ENCODE results near the gene POLR2E. TPM values are rescaled to one million over a fixed set of nuclear protein-coding genes. Genes with fewer than 3 reads are reported as not detected.

POLR2E gene
- total and polyA plus RNA-seq, 2 donors (not counting 1 experiment from before 2014, with no cell fraction given) = 103 to 121 TPM

DNA sequence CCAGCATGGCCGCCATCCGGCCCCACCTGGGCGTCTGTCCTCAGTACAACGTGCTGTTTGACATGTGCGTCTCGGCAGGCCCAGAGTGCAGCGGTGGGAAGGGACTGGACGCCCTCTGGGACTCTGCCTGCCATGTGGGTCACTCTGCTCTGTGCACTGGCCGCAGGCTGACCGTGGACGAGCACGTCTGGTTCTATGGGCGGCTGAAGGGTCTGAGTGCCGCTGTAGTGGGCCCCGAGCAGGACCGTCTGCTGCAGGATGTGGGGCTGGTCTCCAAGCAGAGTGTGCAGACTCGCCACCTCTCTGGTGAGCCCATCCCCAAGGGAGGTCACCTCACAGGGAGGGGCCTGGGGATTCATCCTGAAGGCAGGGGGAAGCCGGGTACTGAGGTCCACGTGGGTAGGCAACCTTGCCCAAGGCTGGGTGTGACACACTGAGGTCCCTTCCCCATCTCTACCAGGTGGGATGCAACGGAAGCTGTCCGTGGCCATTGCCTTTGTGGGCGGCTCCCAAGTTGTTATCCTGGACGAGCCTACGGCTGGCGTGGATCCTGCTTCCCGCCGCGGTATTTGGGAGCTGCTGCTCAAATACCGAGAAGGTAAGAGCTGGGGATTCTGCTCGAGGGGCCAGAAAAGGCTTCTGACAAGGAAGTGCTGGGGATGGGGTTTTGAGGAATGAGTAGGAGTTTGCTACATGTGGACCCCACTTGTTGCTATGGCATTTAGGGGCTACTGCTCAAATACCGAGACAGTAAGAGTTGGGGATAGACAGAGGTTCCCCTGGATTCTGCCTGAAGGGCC lies 44.0 kb downstream of the POLR2E start:
- H3K36me3 ChIP-seq (replicated peaks in 1 of 2; ENCODE audit: control extremely low read depth in 1 of 2, control insufficient read depth in 1 of 2, extremely low read depth in 1 of 2, insufficient read depth in 2 of 2, low read length in 1 of 2) = peaks cover 0 to 66% of the 10 kb centered on the region in 2 experiments
- ATAC-seq (ENCODE audit: low read depth) (no peak), DNase-seq (no peak)
- H3K4me3 ChIP-seq (ENCODE audit: control extremely low read depth in 1 of 5, extremely low read depth in 1 of 5, insufficient read depth in 1 of 5, low read depth in 2 of 5, low read length in 4 of 5) = no peak overlapping the region
- no peak overlapping the region for H3K4me2 ChIP-seq (replicated peaks; ENCODE audit: low read depth, low read length, poor library complexity, severe bottlenecking)
- H2AFZ ChIP-seq (ENCODE audit: insufficient read depth, low read depth, low read length, poor library complexity, severe bottlenecking) = no peak overlapping the region
- ChIA-PET CTCF (no interaction called here), POLR2A (no interaction called here)
- no peak overlapping the region for H3K27ac ChIP-seq (ENCODE audit: low read length in 2 of 2)
- Mint-ChIP-seq H3K4me1 (peaks cover 7% of the 10 kb centered on the region), H3K9me3 (ENCODE audit: insufficient read depth) (no peaks in the 10 kb centered on the region), H3K4me3 (no peak overlapping the region), H3K27ac (no peak overlapping the region), H3K27me3 (no peaks in the 10 kb centered on the region)
- TF ChIP-seq CTCF (IDR thresholded peaks at IDR 0.05) (no peak), EZH2 (IDR thresholded peaks at IDR 0.05; ENCODE audit: borderline replicate concordance, insufficient read depth, low read depth, low read length, poor library complexity, severe bottlenecking) (no peak)
- H4K20me1 ChIP-seq (ENCODE audit: control insufficient read depth, insufficient read depth, low read length, poor library complexity, severe bottlenecking) = peaks cover 15% of the 10 kb centered on the region
- H3K9ac ChIP-seq (ENCODE audit: low read length) = no peak overlapping the region
- H3K79me2 ChIP-seq (ENCODE audit: control insufficient read depth, insufficient read depth, low read length) = peaks cover 13% of the 10 kb centered on the region
- no peaks in the 10 kb centered on the region for H3K27me3 ChIP-seq (replicated peaks in 1 of 4; ENCODE audit: control extremely low read depth in 1 of 4, control insufficient read depth in 3 of 4, insufficient read depth in 4 of 4, low read length in 3 of 4)
- WGBS (ENCODE audit: insufficient coverage) = 97% methylated on average over 29 of the region's 31 CpGs
- H3K4me1 ChIP-seq (ENCODE audit: control insufficient read depth in 2 of 2, insufficient read depth in 2 of 2, low read length in 2 of 2) = peaks cover 0 to 8% of the 10 kb centered on the region in 2 donors
- peaks cover 0 to 27% (median 3%) of the 10 kb centered on the region in 3 donors for H3K9me3 ChIP-seq (ENCODE audit: control extremely low read depth in 1 of 3, control insufficient read depth in 2 of 3, insufficient read depth in 1 of 3, low read length in 2 of 3)
- intact Hi-C loops (cut with micrococcal nuclease) = no loop called here

- H3K36me3 ChIP-seq (replicated peaks in 1 of 2; ENCODE audit: control extremely low read depth in 1 of 2, control insufficient read depth in 1 of 2, extremely low read depth in 1 of 2, insufficient read depth in 2 of 2, low read length in 1 of 2) = peaks cover 0 to 64% of the 10 kb centered on the region in 2 experiments
- H3K4me3 Mint-ChIP-seq = no peak overlapping the region
- intact Hi-C loops (cut with micrococcal nuclease) = no loop called here
These were observed 45.4 kb downstream of the POLR2E start for GRCh38 chr19:1049800-1050199.

More at GRCh38 chr19:1049800-1050199, 45.4 kb downstream of the POLR2E start:
- DNase-seq (no peak), ATAC-seq (ENCODE audit: low read depth) (no peak)
- H3K27ac ChIP-seq (ENCODE audit: low read length in 2 of 2) = no peak overlapping the region
- peaks cover 0 to 11% of the 10 kb centered on the region in 2 donors for H3K4me1 ChIP-seq (ENCODE audit: control insufficient read depth in 2 of 2, insufficient read depth in 2 of 2, low read length in 2 of 2)
- 66% methylated on average over 3 of the region's 11 CpGs for WGBS (ENCODE audit: insufficient coverage)
- H3K79me2 ChIP-seq (ENCODE audit: control insufficient read depth, insufficient read depth, low read length) = peaks cover 20% of the 10 kb centered on the region
- no peak overlapping the region for H3K9ac ChIP-seq (ENCODE audit: low read length)
- ChIA-PET CTCF (no interaction called here), POLR2A (interaction anchor here (0.7 to 2.0 kb wide), 3 partner anchors 18 to 25 kb away, joined by 3 to 8 read pairs (median 3); partner anchors contain the start of gene ARHGAP45)
- no peak overlapping the region for H3K4me3 ChIP-seq (ENCODE audit: control extremely low read depth in 1 of 5, extremely low read depth in 1 of 5, insufficient read depth in 1 of 5, low read depth in 2 of 5, low read length in 4 of 5)
- H4K20me1 ChIP-seq (ENCODE audit: control insufficient read depth, insufficient read depth, low read length, poor library complexity, severe bottlenecking) = peaks cover 28% of the 10 kb centered on the region
- Mint-ChIP-seq H3K9me3 (ENCODE audit: insufficient read depth) (no peaks in the 10 kb centered on the region), H3K27me3 (no peaks in the 10 kb centered on the region), H3K27ac (no peak overlapping the region), H3K4me1 (peaks cover 9% of the 10 kb centered on the region)
- peaks cover 0 to 15% (median 0%) of the 10 kb centered on the region in 3 donors for H3K9me3 ChIP-seq (ENCODE audit: control extremely low read depth in 1 of 3, control insufficient read depth in 2 of 3, insufficient read depth in 1 of 3, low read length in 2 of 3)
- TF ChIP-seq CTCF (IDR thresholded peaks at IDR 0.05) (no peak), EZH2 (IDR thresholded peaks at IDR 0.05; ENCODE audit: borderline replicate concordance, insufficient read depth, low read depth, low read length, poor library complexity, severe bottlenecking) (no peak)
- no peaks in the 10 kb centered on the region for H3K27me3 ChIP-seq (replicated peaks in 1 of 4; ENCODE audit: control extremely low read depth in 1 of 4, control insufficient read depth in 3 of 4, insufficient read depth in 4 of 4, low read length in 3 of 4)
- H2AFZ ChIP-seq (ENCODE audit: insufficient read depth, low read depth, low read length, poor library complexity, severe bottlenecking) = no peak overlapping the region
- no peak overlapping the region for H3K4me2 ChIP-seq (replicated peaks; ENCODE audit: low read depth, low read length, poor library complexity, severe bottlenecking)

Data from B cell (primary cell).